Thyroid gland (tissue), 4 donors: ENCODE results near the gene PLXNC1. TPM values are rescaled to one million over a fixed set of nuclear protein-coding genes. Genes with fewer than 3 reads are reported as not detected.

Experiments used
- DNase-seq, 2 donors: peaks; one replicate each; pipeline ENCODE4 v3.0.0-alpha.2; 2019
- H3K27ac ChIP-seq, 3 donors: fragments of 200-600 bp; sonication (generic); 1 replicate in 2 of 3; 2 replicates in 1 of 3; pipeline ENCODE4 v1.5.1; 2016 to 2019; ENCODE audit warnings: mild to moderate bottlenecking in 1 of 3, moderate library complexity in 1 of 3
- H3K27me3 ChIP-seq: fragments of 200-600 bp; sonication (generic); one replicate; pipeline ENCODE4 v1.5.1; 2019
- H3K36me3 ChIP-seq, 2 donors: fragments of 200-600 bp; sonication (generic); one replicate each; pipeline ENCODE4 v1.5.1; 2016 to 2019
- H3K4me1 ChIP-seq, 2 donors: fragments of 200-600 bp; sonication (generic); one replicate each; pipeline ENCODE4 v1.5.1; 2017 to 2019
- H3K4me3 ChIP-seq, 3 donors: fragments of 200-600 bp; sonication (generic); replicated peaks in 1 of 3; 1 replicate in 2 of 3; 2 replicates in 1 of 3; pipeline ENCODE4 v1.5.1; 2016; ENCODE audit warnings: mild to moderate bottlenecking in 1 of 3
- H3K9me3 ChIP-seq: fragments of 200-600 bp; sonication (generic); one replicate; pipeline ENCODE4 v1.5.1; 2017
- CTCF ChIP-seq, 6 experiments: fragments of 200-600 bp in 3 of 6; fragments of 450-650 bp in 3 of 6; sonication (generic) in 3 of 6; IDR thresholded peaks; one replicate each; pipeline ENCODE4 v1.5.1; 2016 to 2019; ENCODE audit warnings: antibody characterized with exemption in 6 of 6, mild to moderate bottlenecking in 2 of 6, inconsistent platforms in 1 of 6, moderate library complexity in 1 of 6
- POLR2A ChIP-seq, 2 donors: fragments of 450-650 bp; IDR thresholded peaks; one replicate each; pipeline ENCODE4 v1.6.1; 2017; ENCODE audit warnings: antibody characterized with exemption in 2 of 2, mild to moderate bottlenecking in 2 of 2, moderate library complexity in 1 of 2
- WGBS, 2 donors: methylation state at CpG; one replicate each; pipeline ENCODE4 v1.1.5; 2017; 5-methylcytosine and 5-hydroxymethylcytosine counted together
- intact Hi-C: fragments of 100-400 bp; cut with DNase I; formaldehyde crosslinking; loops from one replicate; pipeline ENCODE4 v1.15.1; 2023
- total RNA-seq, 4 donors: library from RNA; depleted of rRNA; stranded (reverse); fragments of >200 nt; gene quantifications; one replicate each; pipeline ENCODE4 v1.2.3, GENCODE V29; 2016

The PLXNC1 gene
- total RNA-seq, 4 donors from 2014 or later, result 4.5 to 7.2 (median 5.1) TPM

- 91 to 95% methylated on average over 3 of the region's 3 CpGs for WGBS, 2 donors
- intact Hi-C loops, result no loop called here
- no peaks in the 10 kb centered on the region for H3K9me3 ChIP-seq
Observed at GRCh38 chr12:94218233-94218632, 69.9 kb downstream of the PLXNC1 start.

GRCh38 chr12:94219622-94220302 lies 71.4 kb downstream of the PLXNC1 start:
- Histone ChIP-seq H3K4me1 (no peaks in the 10 kb centered on the region), H3K27me3 (no peaks in the 10 kb centered on the region), H3K9me3 (no peaks in the 10 kb centered on the region), H3K4me3 (no peak overlapping the region), H3K36me3 (no peaks in the 10 kb centered on the region), H3K27ac (no peak overlapping the region)
- intact Hi-C loops, result no loop called here
- TF ChIP-seq POLR2A (IDR thresholded peaks at IDR 0.05), result no peak
- TF ChIP-seq CTCF (IDR thresholded peaks at IDR 0.05), result no peak
- 86 to 93% methylated on average over 2 of the region's 2 CpGs for WGBS, 2 donors
- no peak for DNase-seq

More at GRCh38 chr12:94218233-94218632, 69.9 kb downstream of the PLXNC1 start:
- no peaks in the 10 kb centered on the region for H3K36me3 ChIP-seq
- TF ChIP-seq POLR2A (IDR thresholded peaks at IDR 0.05), result no peak
- no peak for TF ChIP-seq CTCF (IDR thresholded peaks at IDR 0.05)
- no peaks in the 10 kb centered on the region for H3K4me1 ChIP-seq
- no peak for DNase-seq
- no peaks in the 10 kb centered on the region for H3K27me3 ChIP-seq
- H3K4me3 ChIP-seq, result no peak overlapping the region
- no peak overlapping the region for H3K27ac ChIP-seq

- H3K9me3 ChIP-seq, result no peaks in the 10 kb centered on the region
- intact Hi-C loops, result no loop called here
- no peak for TF ChIP-seq POLR2A (IDR thresholded peaks at IDR 0.05)
- TF ChIP-seq CTCF (IDR thresholded peaks at IDR 0.05), result no peak
- no peak overlapping the region for H3K4me3 ChIP-seq
- no peak overlapping the region for H3K27ac ChIP-seq
- WGBS, 2 donors, result 96 to 99% methylated on average over 4 of the region's 5 CpGs
- H3K36me3 ChIP-seq, result no peaks in the 10 kb centered on the region
- no peak for DNase-seq
- H3K4me1 ChIP-seq, result no peaks in the 10 kb centered on the region
- no peaks in the 10 kb centered on the region for H3K27me3 ChIP-seq
Observed at GRCh38 chr12:94220804-94221203, 72.4 kb downstream of the PLXNC1 start.

- intact Hi-C loops, result no loop called here
- Histone ChIP-seq H3K4me1 (no peaks in the 10 kb centered on the region), H3K27ac (no peak overlapping the region), H3K36me3 (no peaks in the 10 kb centered on the region), H3K4me3 (no peak overlapping the region), H3K27me3 (no peaks in the 10 kb centered on the region), H3K9me3 (no peaks in the 10 kb centered on the region)
- TF ChIP-seq POLR2A (IDR thresholded peaks at IDR 0.05) (no peak), CTCF (IDR thresholded peaks at IDR 0.05) (no peak)
- no peak for DNase-seq
- 88 to 97% methylated on average over 4 of the region's 4 CpGs for WGBS, 2 donors
Observed at GRCh38 chr12:94222351-94223084, 74.1 kb downstream of the PLXNC1 start.

- Histone ChIP-seq H3K27me3 (no peaks in the 10 kb centered on the region), H3K27ac (no peak overlapping the region), H3K36me3 (no peaks in the 10 kb centered on the region), H3K4me1 (no peaks in the 10 kb centered on the region), H3K4me3 (no peak overlapping the region), H3K9me3 (no peaks in the 10 kb centered on the region)
- WGBS, 2 donors, result 91 to 94% methylated on average over 7 of the region's 7 CpGs
- intact Hi-C loops, result no loop called here
- no peak for DNase-seq
- no peak for TF ChIP-seq CTCF (IDR thresholded peaks at IDR 0.05)
- TF ChIP-seq POLR2A (IDR thresholded peaks at IDR 0.05), result no peak
Observed at GRCh38 chr12:94223842-94224241, 75.5 kb downstream of the PLXNC1 start.
